Measurements from ENCODE around the gene PPP2R1A. TPM values are rescaled to one million over a fixed set of nuclear protein-coding genes. Genes with fewer than 3 reads are reported as not detected.

The PPP2R1A gene
- total RNA-seq, 2 experiments from 2014 or later, result 231 to 236 TPM

Other genes starting within 250 kb of the PPP2R1A start
- 1 to 10 TPM; 4.9 to 6.0 TPM for gene ZNF350, start 203.2 kb upstream of the PPP2R1A start, total RNA-seq
- 1 to 10 TPM; 5.5 to 5.7 TPM for gene ZNF615, start 181.8 kb upstream of the PPP2R1A start, total RNA-seq
- gene ZNF614, start 161.7 kb upstream of the PPP2R1A start, total RNA-seq, result 10 to 100 TPM; 10.6 to 13.1 TPM
- gene ZNF432, start 141.2 kb upstream of the PPP2R1A start, total RNA-seq, result 10 to 100 TPM; 10.9 to 13.9 TPM
- 10 to 100 TPM; 12.9 to 13.0 TPM for gene ZNF841, start 94.3 kb upstream of the PPP2R1A start, total RNA-seq
- gene ZNF616, start 50.1 kb upstream of the PPP2R1A start, total RNA-seq, result 10 to 100 TPM; 10.2 to 10.8 TPM
- gene ZNF836, start 18.4 kb upstream of the PPP2R1A start, total RNA-seq, result 1 to 10 TPM; 7.2 to 9.4 TPM
- gene ZNF766, start 79.5 kb downstream of the PPP2R1A start, total RNA-seq, result 10 to 100 TPM; 18.5 to 21.8 TPM
- gene ZNF480, start 107.1 kb downstream of the PPP2R1A start, total RNA-seq, result 1 to 10 TPM; 4.7 to 5.2 TPM
- 1 to 10 TPM in 1 of 2 experiments, under 1 TPM in 1; 0.82 to 1.2 TPM for gene ZNF610, start 146.2 kb downstream of the PPP2R1A start, total RNA-seq
- gene ZNF880, start 179.9 kb downstream of the PPP2R1A start, total RNA-seq, result 10 to 100 TPM; 12.5 to 14.0 TPM
- 1 to 10 TPM; 7.4 TPM for gene ZNF528, start 207.8 kb downstream of the PPP2R1A start, total RNA-seq
- gene ZNF534, start 239.1 kb downstream of the PPP2R1A start, total RNA-seq, result not detected

Data from activated CD8-positive, alpha-beta memory T cell treated with anti-CD3 and anti-CD28 coated beads for 36 hours (primary cell).